ENCODE measurements around the gene TDRD10. TPM values are rescaled to one million over a fixed set of nuclear protein-coding genes. Genes with fewer than 3 reads are reported as not detected.

The TDRD10 gene
- total RNA-seq, 3 donors from 2014 or later (not counting 1 experiment from before 2014, with no cell fraction given), result 0.38 TPM; not detected in 2

GRCh38 chr1:154519591-154519991, 17.6 kb downstream of the TDRD10 start:
- Mint-ChIP-seq H3K27me3 (ENCODE audit: low read depth in 2 of 2) (peaks cover 20 to 26% of the 10 kb centered on the region in 2 donors), H3K4me3 (no peak overlapping the region), H3K4me1 (no peaks in the 10 kb centered on the region), H3K36me3 (no peaks in the 10 kb centered on the region), H3K27ac (no peak overlapping the region), H3K9me3 (no peaks in the 10 kb centered on the region)
- DNase-seq, result no peak
- intact Hi-C loops (cut with micrococcal nuclease), result no loop called here
- Histone ChIP-seq H3K36me3 (ENCODE audit: control insufficient read depth, insufficient read depth, low read length) (no peaks in the 10 kb centered on the region), H3K4me1 (ENCODE audit: control insufficient read depth, insufficient read depth, low read length) (no peaks in the 10 kb centered on the region), H3K4me3 (ENCODE audit: low read length) (no peak overlapping the region), H3K9me3 (ENCODE audit: control insufficient read depth, insufficient read depth, low read length) (no peaks in the 10 kb centered on the region), H3K27me3 (ENCODE audit: control insufficient read depth, insufficient read depth, low read length) (no peaks in the 10 kb centered on the region), H3K27ac (ENCODE audit: low read length) (no peak overlapping the region)
- TF ChIP-seq, protein P1, sequence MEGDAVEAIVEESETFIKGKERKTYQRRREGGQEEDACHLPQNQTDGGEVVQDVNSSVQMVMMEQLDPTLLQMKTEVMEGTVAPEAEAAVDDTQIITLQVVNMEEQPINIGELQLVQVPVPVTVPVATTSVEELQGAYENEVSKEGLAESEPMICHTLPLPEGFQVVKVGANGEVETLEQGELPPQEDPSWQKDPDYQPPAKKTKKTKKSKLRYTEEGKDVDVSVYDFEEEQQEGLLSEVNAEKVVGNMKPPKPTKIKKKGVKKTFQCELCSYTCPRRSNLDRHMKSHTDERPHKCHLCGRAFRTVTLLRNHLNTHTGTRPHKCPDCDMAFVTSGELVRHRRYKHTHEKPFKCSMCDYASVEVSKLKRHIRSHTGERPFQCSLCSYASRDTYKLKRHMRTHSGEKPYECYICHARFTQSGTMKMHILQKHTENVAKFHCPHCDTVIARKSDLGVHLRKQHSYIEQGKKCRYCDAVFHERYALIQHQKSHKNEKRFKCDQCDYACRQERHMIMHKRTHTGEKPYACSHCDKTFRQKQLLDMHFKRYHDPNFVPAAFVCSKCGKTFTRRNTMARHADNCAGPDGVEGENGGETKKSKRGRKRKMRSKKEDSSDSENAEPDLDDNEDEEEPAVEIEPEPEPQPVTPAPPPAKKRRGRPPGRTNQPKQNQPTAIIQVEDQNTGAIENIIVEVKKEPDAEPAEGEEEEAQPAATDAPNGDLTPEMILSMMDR (IDR thresholded peaks at IDR 0.05), result no peak
- 81% methylated on average over 9 of the region's 9 CpGs for WGBS (ENCODE audit: insufficient coverage)
- no peak for ATAC-seq

DNA sequence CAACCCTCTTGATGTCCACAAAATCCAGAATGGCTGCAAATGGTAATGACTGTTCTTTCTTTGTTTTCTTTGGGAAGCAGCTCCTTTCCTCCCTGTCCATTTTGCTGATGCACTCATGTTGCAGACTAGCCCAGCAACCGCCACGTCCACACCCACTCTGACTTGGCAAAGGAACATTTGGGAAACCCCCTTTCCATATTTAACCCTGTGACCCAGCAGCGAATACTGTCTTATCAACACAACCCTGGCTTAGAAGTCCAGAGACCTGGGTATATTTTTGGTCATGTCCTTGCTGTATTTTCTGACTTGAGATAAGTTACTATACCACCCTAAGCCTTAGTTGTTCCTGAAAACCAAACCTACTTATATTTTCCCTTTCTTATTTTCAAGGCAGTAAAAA, 18.3 kb downstream of the TDRD10 start:
- Mint-ChIP-seq H3K9me3 (no peaks in the 10 kb centered on the region), H3K4me3 (no peak overlapping the region), H3K36me3 (no peaks in the 10 kb centered on the region), H3K27me3 (ENCODE audit: low read depth in 2 of 2) (peaks cover 17 to 26% of the 10 kb centered on the region in 2 donors), H3K4me1 (no peaks in the 10 kb centered on the region), H3K27ac (no peak overlapping the region)
- Histone ChIP-seq H3K4me3 (ENCODE audit: low read length) (no peak overlapping the region), H3K27ac (ENCODE audit: low read length) (no peak overlapping the region), H3K27me3 (ENCODE audit: control insufficient read depth, insufficient read depth, low read length) (no peaks in the 10 kb centered on the region), H3K9me3 (ENCODE audit: control insufficient read depth, insufficient read depth, low read length) (no peaks in the 10 kb centered on the region), H3K36me3 (ENCODE audit: control insufficient read depth, insufficient read depth, low read length) (no peaks in the 10 kb centered on the region), H3K4me1 (ENCODE audit: control insufficient read depth, insufficient read depth, low read length) (no peaks in the 10 kb centered on the region)
- TF ChIP-seq, protein P1 (IDR thresholded peaks at IDR 0.05), result no peak
- ATAC-seq (no peak), DNase-seq (no peak)
- intact Hi-C loops (cut with micrococcal nuclease), result no loop called here
- 75% methylated on average over 3 of the region's 3 CpGs for WGBS (ENCODE audit: insufficient coverage)

DNA sequence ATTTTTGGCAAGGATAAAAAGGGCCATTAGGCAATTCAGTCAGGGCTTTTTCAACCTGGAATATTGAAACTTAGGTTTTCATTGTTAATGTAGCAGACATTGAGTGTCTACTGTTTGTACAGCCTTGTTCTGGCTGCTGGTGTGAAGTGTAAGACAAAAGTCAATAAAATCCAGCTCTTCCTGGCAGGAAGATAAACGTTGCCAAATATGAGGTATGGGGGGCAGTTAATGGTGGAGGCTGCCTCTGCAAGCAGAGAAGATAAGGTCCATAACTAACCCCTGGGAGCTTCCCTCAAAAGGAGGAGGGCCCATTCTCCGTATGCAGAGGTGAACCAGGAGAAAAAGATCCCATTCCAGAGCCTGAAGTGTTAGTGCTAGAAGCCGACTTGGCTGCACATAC, 19.7 kb downstream of the TDRD10 start:
- H3K4me1 ChIP-seq (ENCODE audit: control insufficient read depth, insufficient read depth, low read length), result no peaks in the 10 kb centered on the region
- H3K27ac Mint-ChIP-seq, result no peak overlapping the region
- no peaks in the 10 kb centered on the region for H3K4me1 Mint-ChIP-seq
- TF ChIP-seq, protein P1 (IDR thresholded peaks at IDR 0.05), result no peak
- no peak overlapping the region for H3K27ac ChIP-seq (ENCODE audit: low read length)
- H3K27me3 ChIP-seq (ENCODE audit: control insufficient read depth, insufficient read depth, low read length), result no peaks in the 10 kb centered on the region
- no peak overlapping the region for H3K4me3 ChIP-seq (ENCODE audit: low read length)
- no peaks in the 10 kb centered on the region for H3K36me3 ChIP-seq (ENCODE audit: control insufficient read depth, insufficient read depth, low read length)
- no peak overlapping the region for H3K4me3 Mint-ChIP-seq
- ATAC-seq, result no peak
- intact Hi-C loops (cut with micrococcal nuclease), result no loop called here
- H3K36me3 Mint-ChIP-seq, result no peaks in the 10 kb centered on the region
- no peak for DNase-seq
- H3K27me3 Mint-ChIP-seq (ENCODE audit: low read depth in 2 of 2), result peaks cover 8 to 13% of the 10 kb centered on the region in 2 donors
- WGBS (ENCODE audit: insufficient coverage), result 89% methylated on average over 3 of the region's 3 CpGs
- H3K9me3 ChIP-seq (ENCODE audit: control insufficient read depth, insufficient read depth, low read length), result no peaks in the 10 kb centered on the region
- no peaks in the 10 kb centered on the region for H3K9me3 Mint-ChIP-seq

GRCh38 chr1:154524881-154525280, 22.9 kb downstream of the TDRD10 start:
- H3K27ac Mint-ChIP-seq, result no peak overlapping the region
- no peak overlapping the region for H3K4me3 ChIP-seq (ENCODE audit: low read length)
- H3K9me3 Mint-ChIP-seq, result no peaks in the 10 kb centered on the region
- intact Hi-C loops (cut with micrococcal nuclease), result no loop called here
- H3K27me3 ChIP-seq (ENCODE audit: control insufficient read depth, insufficient read depth, low read length), result no peaks in the 10 kb centered on the region
- no peaks in the 10 kb centered on the region for H3K36me3 Mint-ChIP-seq
- H3K4me3 Mint-ChIP-seq, result no peak overlapping the region
- H3K4me1 Mint-ChIP-seq, result no peaks in the 10 kb centered on the region
- no peaks in the 10 kb centered on the region for H3K36me3 ChIP-seq (ENCODE audit: control insufficient read depth, insufficient read depth, low read length)
- H3K27ac ChIP-seq (ENCODE audit: low read length), result no peak overlapping the region
- H3K27me3 Mint-ChIP-seq (ENCODE audit: low read depth in 2 of 2), result peaks cover 6 to 12% of the 10 kb centered on the region in 2 donors
- DNase-seq (no peak), ATAC-seq (no peak)
- TF ChIP-seq, protein P1 (IDR thresholded peaks at IDR 0.05), result no peak
- H3K9me3 ChIP-seq (ENCODE audit: control insufficient read depth, insufficient read depth, low read length), result no peaks in the 10 kb centered on the region
- no peaks in the 10 kb centered on the region for H3K4me1 ChIP-seq (ENCODE audit: control insufficient read depth, insufficient read depth, low read length)
